Astrocyte (in vitro differentiated cells and primary cell): ENCODE measurements around the gene EHBP1.

Experiments
- CTCF ChIP-seq: IDR thresholded peaks from 2 replicates; pipeline ENCODE4 v1.5.1; 2011; ENCODE audit warnings: low read depth, mild to moderate bottlenecking, inconsistent platforms, low read length, moderate library complexity; ENCODE audit not compliant: insufficient read depth
- EZH2 ChIP-seq: IDR thresholded peaks from 2 replicates; pipeline ENCODE4 v1.6.1; 2012; ENCODE audit warnings: mild to moderate bottlenecking, low read length, inconsistent platforms; ENCODE audit not compliant: insufficient read depth

GRCh38 chr2:63055226-63056106 lies 350.0 kb downstream of the EHBP1 start:
- no peak for TF ChIP-seq CTCF
- TF ChIP-seq EZH2: peak; percentile 97
